Lung (tissue), 12 donors: ENCODE results near the gene LMX1A. TPM values are rescaled to one million over a fixed set of nuclear protein-coding genes. Genes with fewer than 3 reads are reported as not detected.
A peak's percentile ranks its signal among the peaks of the same experiment; 100 is the strongest.

Experiments used
- ATAC-seq: fragments of 200-7000 bp; cut with Tn5 transposase; one replicate; pipeline ENCODE4 v1.9.1; 2020; ENCODE audit warnings: moderate number of reproducible peaks; ENCODE audit not compliant: insufficient read depth, low FRiP score
- DNase-seq, 3 donors: peaks; one replicate each; pipeline ENCODE4 v3.0.0-alpha.2; 2013 to 2017
- H3K27ac ChIP-seq, 2 donors: one replicate each; pipeline ENCODE4 v1.5.1; 2013; ENCODE audit warnings: mild to moderate bottlenecking in 2 of 2, moderate library complexity in 2 of 2, control low read depth in 1 of 2, inconsistent platforms in 1 of 2, low read depth in 1 of 2, low read length in 1 of 2
- H3K27me3 ChIP-seq, 3 donors: one replicate each; pipeline ENCODE4 v1.5.1; 2013; ENCODE audit warnings: low read length in 2 of 3; ENCODE audit not compliant: control insufficient read depth in 3 of 3, insufficient read depth in 3 of 3
- H3K36me3 ChIP-seq, 4 donors: one replicate each; pipeline ENCODE4 v1.5.1; 2013; ENCODE audit warnings: low read length in 4 of 4, mild to moderate bottlenecking in 1 of 4, moderate library complexity in 1 of 4; ENCODE audit not compliant: control insufficient read depth in 4 of 4, insufficient read depth in 4 of 4
- H3K4me1 ChIP-seq, 5 donors: one replicate each; pipeline ENCODE4 v1.5.1; 2013; ENCODE audit warnings: low read length in 5 of 5, mild to moderate bottlenecking in 2 of 5, moderate library complexity in 1 of 5; ENCODE audit not compliant: control insufficient read depth in 5 of 5, insufficient read depth in 5 of 5
- H3K4me3 ChIP-seq: one replicate; pipeline ENCODE4 v1.5.1; 2013; ENCODE audit warnings: mild to moderate bottlenecking, control low read depth, moderate library complexity
- H3K9ac ChIP-seq, 2 donors: one replicate each; pipeline ENCODE4 v1.5.1; 2013; ENCODE audit warnings: low read length in 2 of 2, control low read depth in 1 of 2; ENCODE audit not compliant: insufficient read depth in 1 of 2
- H3K9me3 ChIP-seq, 4 donors: one replicate each; pipeline ENCODE4 v1.5.1; 2013; ENCODE audit warnings: low read length in 3 of 4, mild to moderate bottlenecking in 1 of 4, moderate library complexity in 1 of 4; ENCODE audit not compliant: control insufficient read depth in 4 of 4, insufficient read depth in 3 of 4
- CTCF ChIP-seq: IDR thresholded peaks from 2 replicates; pipeline ENCODE4 v1.5.1; 2012; ENCODE audit warnings: mild to moderate bottlenecking; ENCODE audit errors: control extremely low read depth, extremely low read depth
- WGBS, 2 donors: extraction: QIAGEN DNeasy Blood & Tissue Kit; methylation state at CpG; one replicate each; pipeline ENCODE4 v1.1.7; 2013; 5-methylcytosine and 5-hydroxymethylcytosine counted together
- polyA plus RNA-seq, 2 donors: library from polyadenylated mRNA; stranded (reverse); fragments of 200-250 nt; gene quantifications; one replicate each; pipeline ENCODE4 v1.2.1, GENCODE V29; 2013
- total RNA-seq, 2 donors: library from RNA; depleted of rRNA in 1 of 2; stranded (reverse); fragments of >200 nt in 1 of 2; gene quantifications; one replicate each; pipeline ENCODE4 v1.2.1, GENCODE V29; 2014 to 2021
- donor health status: control.
- donor health status: control.
- donor health status: Bipolar disorder and iron deficiency.
- donor health status: healthy.
- donor health status: DM: yes; HTN: yes; CAD: no.

The LMX1A gene
- total and polyA plus RNA-seq, 4 donors = 0.03 TPM; not detected in 3

GRCh38 chr1:165367375-165367993 is 11.0 kb upstream of the LMX1A start:
- DNase-seq (peak; percentile 74 to 80 (median 76)), ATAC-seq (peak; percentile 63)
- 38 to 43% methylated on average over 7 of the region's 7 CpGs for WGBS, 2 donors
- H3K9me3 ChIP-seq = peaks cover 0 to 1% (median 0%) of the 10 kb centered on the region in 4 donors
- TF ChIP-seq CTCF = peak; percentile 65
- H3K36me3 ChIP-seq = no peaks in the 10 kb centered on the region
- H3K4me3 ChIP-seq = no peak overlapping the region
- no peak overlapping the region for H3K27ac ChIP-seq
- H3K27me3 ChIP-seq = peaks cover 0 to 20% (median 3%) of the 10 kb centered on the region in 3 donors
- no peak overlapping the region for H3K9ac ChIP-seq
- H3K4me1 ChIP-seq = peaks cover 0 to 11% (median 0%) of the 10 kb centered on the region in 5 donors

GRCh38 chr1:165365341-165365740 is 8.8 kb upstream of the LMX1A start:
- Histone ChIP-seq H3K27ac (no peak overlapping the region), H3K4me3 (no peak overlapping the region), H3K4me1 (no peaks in the 10 kb centered on the region), H3K9ac (no peak overlapping the region), H3K27me3 (peaks cover 0 to 34% (median 7%) of the 10 kb centered on the region in 3 donors), H3K36me3 (no peaks in the 10 kb centered on the region), H3K9me3 (peaks cover 0 to 2% (median 0%) of the 10 kb centered on the region in 4 donors)
- no peak for DNase-seq
- no peak for TF ChIP-seq CTCF
- 36 to 48% methylated on average over 2 of the region's 2 CpGs for WGBS, 2 donors
- no peak for ATAC-seq

GRCh38 chr1:165364568-165365133 is 8.1 kb upstream of the LMX1A start:
- H3K9me3 ChIP-seq = peaks cover 0 to 2% (median 0%) of the 10 kb centered on the region in 4 donors

More at GRCh38 chr1:165364568-165365133, 8.1 kb upstream of the LMX1A start:
- no peak for TF ChIP-seq CTCF
- Histone ChIP-seq H3K27ac (no peak overlapping the region), H3K36me3 (no peaks in the 10 kb centered on the region), H3K27me3 (peaks cover 0 to 41% (median 10%) of the 10 kb centered on the region in 3 donors), H3K9ac (no peak overlapping the region), H3K4me3 (no peak overlapping the region), H3K4me1 (no peaks in the 10 kb centered on the region)
- DNase-seq (no peak), ATAC-seq (no peak)
- WGBS, 2 donors = 28 to 46% methylated on average over 6 of the region's 6 CpGs
